NCI-H345 treated with DMSO at 0.1 percent for 48 hours (cell line): ENCODE measurements around the gene SERPINA5.
"Not testable (repeated sequence)": the region's sequence is repeated elsewhere in the genome, so short reads cannot be mapped to it uniquely, and the experiment has no call there.

Source experiments
- DNase-seq: peaks from one replicate; lab custom pipeline; 2025; ENCODE audit not compliant: unreplicated experiment; lab: John Stamatoyannopoulos, UW

SERPINA5 gene

GRCh38 chr14:94621358-94622134 lies 40.3 kb downstream of the SERPINA5 start:
- no peak for DNase-seq

- DNase-seq, result no peak
These were observed 41.6 kb downstream of the SERPINA5 start for GRCh38 chr14:94622653-94623421.

- no peak for DNase-seq
These were observed 42.2 kb downstream of the SERPINA5 start for GRCh38 chr14:94623422-94623809.

- no peak for DNase-seq
These were observed 42.8 kb downstream of the SERPINA5 start for GRCh38 chr14:94623856-94624499.

GRCh38 chr14:94624537-94625352 lies 43.5 kb downstream of the SERPINA5 start:
- DNase-seq, result no peak

- DNase-seq, result no peak
These were observed 44.1 kb downstream of the SERPINA5 start for GRCh38 chr14:94625353-94625635.

GRCh38 chr14:94628578-94628977 lies 47.4 kb downstream of the SERPINA5 start:
- DNase-seq, result no peak

GRCh38 chr14:94630396-94630795 lies 49.2 kb downstream of the SERPINA5 start:
- DNase-seq, result no peak

GRCh38 chr14:94631050-94631449 lies 49.8 kb downstream of the SERPINA5 start:
- no peak for DNase-seq

GRCh38 chr14:94631536-94632304 lies 50.5 kb downstream of the SERPINA5 start:
- no peak for DNase-seq

- DNase-seq, result no peak
These were observed 51.0 kb downstream of the SERPINA5 start for GRCh38 chr14:94632305-94632590.

GRCh38 chr14:94633121-94633520 lies 51.9 kb downstream of the SERPINA5 start:
- DNase-seq, result no peak

GRCh38 chr14:94635154-94635553 lies 53.9 kb downstream of the SERPINA5 start:
- no peak for DNase-seq

GRCh38 chr14:94636744-94637412 lies 55.7 kb downstream of the SERPINA5 start:
- DNase-seq, result no peak

GRCh38 chr14:94637814-94638213 lies 56.6 kb downstream of the SERPINA5 start:
- not testable (repeated sequence) for DNase-seq

- no peak for DNase-seq
These were observed 57.1 kb downstream of the SERPINA5 start for GRCh38 chr14:94638339-94638738.

GRCh38 chr14:94638961-94639817 lies 58.0 kb downstream of the SERPINA5 start:
- no peak for DNase-seq

GRCh38 chr14:94640721-94641631 lies 59.8 kb downstream of the SERPINA5 start:
- no peak for DNase-seq
